Peyer's patch (tissue), 4 donors: Measurements from ENCODE around the gene DISC1.

Experiments used
- POLR2A ChIP-seq, 2 donors: fragments of 450-650 bp; IDR thresholded peaks; one replicate each; pipeline ENCODE4 v1.5.1; 2017; ENCODE audit warnings: antibody characterized with exemption in 2 of 2, mild to moderate bottlenecking in 2 of 2, moderate library complexity in 2 of 2
- TF ChIP-seq, protein P1 (sequence below), 6 experiments: fragments of 450-650 bp in 4 of 6; fragments of 200-600 bp in 2 of 6; sonication (generic) in 1 of 6; IDR thresholded peaks; one replicate each; pipeline ENCODE4 v1.5.1; 2017 to 2019; ENCODE audit warnings: antibody characterized with exemption in 6 of 6, mild to moderate bottlenecking in 3 of 6, moderate library complexity in 1 of 6

DNA sequence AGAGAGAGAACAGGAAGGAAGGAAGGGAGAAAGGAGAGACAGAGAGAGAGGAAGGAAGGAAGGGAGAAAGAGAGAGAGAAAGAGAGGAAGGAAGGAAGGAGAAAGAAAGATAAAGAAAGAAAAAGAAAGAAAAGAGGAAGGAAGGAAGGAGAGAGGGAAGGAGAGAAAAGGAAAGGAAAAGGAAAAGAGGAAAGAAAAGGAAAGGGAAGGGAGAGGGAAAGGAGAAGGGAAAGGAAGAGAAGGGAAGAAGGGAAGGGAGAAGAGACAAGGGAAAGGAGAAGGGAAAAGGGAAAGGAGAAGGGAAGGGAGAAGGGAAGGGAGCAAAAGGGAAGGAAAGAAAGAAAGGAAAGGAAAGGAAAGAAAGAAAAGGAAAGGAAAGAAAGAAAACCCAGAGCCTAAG, 404.6 kb downstream of the DISC1 start:
- TF ChIP-seq POLR2A (IDR thresholded peaks at IDR 0.05), result no peak
- TF ChIP-seq, protein P1, sequence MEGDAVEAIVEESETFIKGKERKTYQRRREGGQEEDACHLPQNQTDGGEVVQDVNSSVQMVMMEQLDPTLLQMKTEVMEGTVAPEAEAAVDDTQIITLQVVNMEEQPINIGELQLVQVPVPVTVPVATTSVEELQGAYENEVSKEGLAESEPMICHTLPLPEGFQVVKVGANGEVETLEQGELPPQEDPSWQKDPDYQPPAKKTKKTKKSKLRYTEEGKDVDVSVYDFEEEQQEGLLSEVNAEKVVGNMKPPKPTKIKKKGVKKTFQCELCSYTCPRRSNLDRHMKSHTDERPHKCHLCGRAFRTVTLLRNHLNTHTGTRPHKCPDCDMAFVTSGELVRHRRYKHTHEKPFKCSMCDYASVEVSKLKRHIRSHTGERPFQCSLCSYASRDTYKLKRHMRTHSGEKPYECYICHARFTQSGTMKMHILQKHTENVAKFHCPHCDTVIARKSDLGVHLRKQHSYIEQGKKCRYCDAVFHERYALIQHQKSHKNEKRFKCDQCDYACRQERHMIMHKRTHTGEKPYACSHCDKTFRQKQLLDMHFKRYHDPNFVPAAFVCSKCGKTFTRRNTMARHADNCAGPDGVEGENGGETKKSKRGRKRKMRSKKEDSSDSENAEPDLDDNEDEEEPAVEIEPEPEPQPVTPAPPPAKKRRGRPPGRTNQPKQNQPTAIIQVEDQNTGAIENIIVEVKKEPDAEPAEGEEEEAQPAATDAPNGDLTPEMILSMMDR (IDR thresholded peaks at IDR 0.05), result no peak
